Activated naive CD8-positive, alpha-beta T cell treated with anti-CD3 and anti-CD28 coated beads, Interleukin-2, amount 50 U/mL, for 16 hours (primary cell): ENCODE data around the gene ADGRG6.

Source experiments
- DNase-seq: peaks from one replicate; pipeline ENCODE4 v3.0.0-alpha.2; 2020; ENCODE audit warnings: low read depth, low spot score

The ADGRG6 gene

DNA sequence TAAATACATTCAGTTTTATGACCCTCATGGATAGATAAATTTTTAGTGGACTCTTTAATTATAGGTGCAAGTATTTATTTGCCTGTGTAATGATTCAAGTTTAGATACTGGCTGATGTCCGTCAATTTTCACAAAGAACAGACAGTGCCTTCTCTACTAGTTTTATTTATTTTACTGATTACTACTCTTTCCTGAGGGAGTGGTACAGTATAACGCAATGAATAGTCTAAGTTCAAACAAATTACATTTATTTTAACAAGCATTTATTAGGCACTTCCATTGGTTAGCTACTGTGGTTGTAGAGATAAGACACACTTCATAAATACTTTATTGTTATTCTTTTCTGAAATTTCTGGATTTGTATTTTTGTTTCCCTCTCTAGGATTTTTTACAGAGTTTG is 74.3 kb downstream of the ADGRG6 start:
- no peak for DNase-seq

DNA sequence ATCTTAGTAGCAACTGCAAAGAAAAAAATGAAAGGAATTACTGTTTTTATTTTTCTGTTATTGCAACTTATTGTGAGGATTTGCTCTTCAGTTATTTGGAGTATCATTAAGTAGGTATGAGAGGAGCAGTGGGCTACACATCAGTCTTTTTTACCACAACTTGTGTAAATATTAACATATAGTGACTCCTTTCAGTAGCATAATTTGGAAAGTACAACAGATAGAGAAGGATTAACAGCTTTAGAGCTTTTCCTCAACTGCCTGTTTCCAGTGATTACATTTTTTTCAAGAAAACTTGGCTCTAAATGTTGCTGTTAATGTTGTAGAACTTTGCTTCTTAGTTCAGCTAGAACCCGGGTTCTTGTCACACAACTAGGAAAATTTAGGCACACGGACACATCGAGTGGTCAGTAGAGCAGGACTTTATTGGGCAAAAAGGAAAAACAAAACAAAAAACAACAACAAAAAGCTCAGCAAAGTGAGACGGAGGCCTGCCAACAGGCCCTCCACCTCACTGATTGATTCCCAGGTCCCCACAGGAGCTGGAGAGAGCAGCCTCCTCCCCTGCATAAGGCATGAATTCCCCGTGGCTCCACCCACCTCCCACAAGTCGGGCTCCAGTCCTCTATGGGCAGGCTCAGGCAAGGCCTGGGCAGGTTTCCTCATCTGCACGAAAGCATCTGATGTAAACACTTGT is 75.1 kb downstream of the ADGRG6 start:
- no peak for DNase-seq

DNA sequence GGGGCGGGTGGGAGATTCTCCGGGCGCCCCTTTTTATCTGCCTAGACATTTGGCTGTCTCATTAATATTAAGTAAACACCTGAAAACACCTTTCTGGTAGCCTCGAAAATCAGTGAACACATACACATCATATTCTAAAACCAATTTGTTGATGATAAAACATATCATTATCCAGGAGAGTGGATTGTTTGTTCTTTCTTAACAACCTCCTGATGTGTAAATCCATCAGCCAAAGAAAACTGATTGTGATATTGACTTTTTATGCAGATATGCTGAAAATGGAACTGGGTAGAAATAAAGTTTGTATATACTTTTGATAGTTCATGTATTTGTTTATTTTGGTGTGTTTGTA is 75.7 kb downstream of the ADGRG6 start:
- DNase-seq = no peak

DNA sequence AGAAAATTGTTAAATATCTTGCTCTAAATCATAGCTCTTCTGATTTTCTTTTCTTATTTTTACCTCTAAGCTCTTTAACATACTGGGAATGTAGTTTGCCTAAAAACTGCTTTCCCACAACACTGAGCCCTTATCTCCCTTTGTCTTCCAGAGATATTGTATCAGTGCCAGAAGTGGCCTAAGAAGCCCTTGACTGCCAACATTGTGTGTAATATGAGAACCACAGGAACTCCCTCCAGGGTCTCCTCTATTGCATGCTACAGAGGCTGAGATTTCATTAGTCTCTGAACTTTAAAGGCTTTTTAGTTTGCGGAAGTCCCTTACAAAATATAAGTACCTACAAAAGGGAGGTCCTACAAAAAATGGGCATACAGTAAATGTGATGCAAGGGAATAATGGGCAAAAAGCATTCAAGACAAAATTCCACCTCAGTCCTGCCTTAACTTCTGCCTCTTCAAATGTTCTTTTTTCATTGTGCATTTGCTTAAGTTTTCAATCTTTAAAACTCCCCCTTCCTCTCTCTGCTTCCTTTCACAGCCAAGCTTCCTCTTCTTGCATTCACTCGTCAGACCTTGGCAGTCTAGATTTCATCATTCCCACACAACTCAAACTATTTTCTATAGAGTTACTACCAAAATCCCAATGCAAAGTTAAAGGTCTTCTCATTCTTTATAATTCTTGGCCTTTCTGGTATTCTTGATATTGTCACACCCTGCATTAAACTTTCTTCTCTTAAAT is 76.5 kb downstream of the ADGRG6 start:
- no peak for DNase-seq

DNA sequence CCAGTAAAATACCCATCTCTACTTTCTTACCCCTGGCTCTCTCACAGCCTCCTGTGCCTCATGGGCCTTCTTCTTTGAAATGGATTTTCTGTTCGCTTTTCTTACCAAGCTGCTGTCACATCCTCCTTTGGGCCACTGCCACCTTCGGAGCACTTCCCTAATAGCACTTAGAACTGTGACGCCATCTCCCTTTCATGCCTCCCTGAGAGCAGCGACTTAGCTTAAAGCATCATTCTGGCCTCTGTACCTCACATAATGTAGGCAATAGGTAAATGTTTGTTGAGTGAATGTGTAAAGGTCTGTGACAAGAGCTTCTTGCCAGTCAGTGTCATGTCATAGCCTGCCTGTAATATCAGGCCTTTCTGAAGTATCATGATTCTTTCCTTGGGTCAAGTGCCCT is 78.8 kb downstream of the ADGRG6 start:
- no peak for DNase-seq

DNA sequence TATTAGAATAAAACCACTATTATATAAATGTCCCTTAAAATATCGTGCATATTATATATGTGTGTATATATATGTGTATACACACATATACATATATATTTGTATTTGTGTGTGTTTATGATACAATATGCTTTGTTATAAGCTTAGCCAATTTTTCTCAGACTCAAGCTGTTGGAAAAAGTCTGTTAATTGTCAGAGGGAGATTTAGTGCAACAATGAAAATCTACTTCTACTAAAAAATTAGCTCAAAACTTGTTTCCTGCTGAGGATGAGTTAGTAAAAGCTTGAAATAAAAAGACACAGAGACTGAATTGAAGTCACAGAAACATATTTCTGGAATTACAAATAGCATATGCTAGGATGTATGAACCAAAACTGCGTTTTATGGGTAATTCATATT is 79.4 kb downstream of the ADGRG6 start:
- no peak for DNase-seq

DNA sequence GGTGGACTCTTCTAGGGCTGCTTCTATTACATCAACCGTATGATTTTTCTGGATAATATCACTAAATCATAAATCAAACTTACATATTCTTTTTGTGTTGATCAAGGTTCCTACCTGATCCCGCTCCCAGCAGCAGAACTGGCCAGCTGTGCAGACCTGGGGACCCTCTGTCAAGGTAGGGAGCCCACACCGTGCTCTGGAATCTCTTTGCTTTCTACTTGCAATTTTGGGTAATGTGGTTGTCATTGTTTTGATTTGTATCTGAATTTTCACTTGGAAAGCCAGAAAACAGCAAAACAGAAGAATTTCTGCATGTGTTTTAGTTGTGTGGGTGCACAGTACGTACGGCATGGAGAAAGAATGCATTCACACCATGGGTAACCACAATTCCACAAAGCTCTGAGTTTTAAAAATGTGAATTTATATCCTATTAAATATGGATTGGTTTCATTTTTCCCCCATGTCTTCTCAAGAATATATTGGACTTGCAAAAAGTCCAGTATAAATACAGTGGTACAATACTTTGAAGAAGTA is 80.1 kb downstream of the ADGRG6 start:
- DNase-seq = no peak

DNA sequence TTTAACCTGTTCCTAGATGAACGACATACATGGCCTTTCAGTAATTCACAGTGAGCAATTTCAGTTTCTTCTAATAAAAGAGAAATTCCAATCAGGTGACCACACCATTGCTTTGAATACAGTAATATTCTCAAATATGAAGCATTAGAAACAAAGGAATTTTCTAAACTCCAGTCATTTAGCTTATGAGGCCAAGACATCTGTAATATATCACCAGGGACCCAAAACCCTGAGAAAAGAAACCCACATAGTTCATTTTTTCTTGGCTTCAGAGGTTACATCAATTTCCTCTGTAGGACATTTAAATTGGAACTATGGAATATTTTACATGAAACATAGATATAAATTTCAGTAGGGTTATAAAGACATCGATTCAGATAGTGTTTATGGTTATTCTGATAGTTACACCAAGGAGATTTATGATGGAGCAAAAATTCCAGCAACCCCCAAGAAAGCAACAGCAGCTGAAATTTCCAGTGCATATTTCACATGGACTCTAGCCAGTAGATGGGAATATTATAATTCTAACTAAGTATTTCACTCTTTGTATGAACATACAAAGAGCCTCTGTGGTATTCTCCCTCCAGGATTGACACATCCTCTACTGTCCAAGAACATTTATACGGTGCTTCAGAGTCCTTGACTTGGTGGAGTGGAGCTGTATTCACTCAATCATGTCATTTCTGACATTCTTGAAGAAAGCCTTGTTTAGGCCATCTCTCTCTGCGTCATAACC is 82.9 kb downstream of the ADGRG6 start:
- no peak for DNase-seq

DNA sequence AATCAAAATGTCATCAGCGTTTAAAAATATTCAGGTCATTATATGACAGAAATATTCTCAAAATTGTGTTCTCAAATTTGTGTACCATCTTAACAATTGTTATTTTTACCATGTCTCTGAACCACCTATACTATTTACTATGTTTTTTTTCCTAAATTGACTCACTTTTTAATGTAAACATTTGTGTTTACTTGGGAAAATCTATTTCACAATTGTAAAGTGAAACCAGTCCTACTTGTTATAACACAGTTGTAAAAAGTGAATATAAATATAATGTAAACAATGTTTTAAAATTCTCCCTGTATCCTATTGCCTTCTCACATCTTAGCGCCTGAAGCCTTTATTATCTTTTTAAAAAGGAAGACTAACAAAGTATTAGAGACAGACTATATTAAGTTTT is 83.5 kb downstream of the ADGRG6 start:
- DNase-seq = no peak

DNA sequence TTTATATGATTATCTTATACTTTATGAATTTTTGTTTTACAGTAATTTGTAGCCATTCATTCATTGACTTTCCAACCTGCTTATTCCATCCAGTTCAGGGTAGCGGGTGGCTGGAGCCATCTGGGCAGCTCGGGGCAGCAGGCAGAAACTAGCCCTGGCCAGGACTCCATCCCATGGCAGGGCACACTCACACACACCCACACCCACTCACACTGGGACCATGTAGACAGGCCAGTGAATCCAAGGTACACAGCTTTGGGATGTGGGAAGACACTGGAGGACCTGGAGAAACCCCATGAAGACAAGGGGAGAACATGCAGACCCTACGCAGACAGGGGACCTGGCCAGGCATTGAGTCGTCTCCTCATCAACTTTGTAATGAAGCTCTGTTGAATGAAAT is 84.8 kb downstream of the ADGRG6 start:
- DNase-seq = no peak

DNA sequence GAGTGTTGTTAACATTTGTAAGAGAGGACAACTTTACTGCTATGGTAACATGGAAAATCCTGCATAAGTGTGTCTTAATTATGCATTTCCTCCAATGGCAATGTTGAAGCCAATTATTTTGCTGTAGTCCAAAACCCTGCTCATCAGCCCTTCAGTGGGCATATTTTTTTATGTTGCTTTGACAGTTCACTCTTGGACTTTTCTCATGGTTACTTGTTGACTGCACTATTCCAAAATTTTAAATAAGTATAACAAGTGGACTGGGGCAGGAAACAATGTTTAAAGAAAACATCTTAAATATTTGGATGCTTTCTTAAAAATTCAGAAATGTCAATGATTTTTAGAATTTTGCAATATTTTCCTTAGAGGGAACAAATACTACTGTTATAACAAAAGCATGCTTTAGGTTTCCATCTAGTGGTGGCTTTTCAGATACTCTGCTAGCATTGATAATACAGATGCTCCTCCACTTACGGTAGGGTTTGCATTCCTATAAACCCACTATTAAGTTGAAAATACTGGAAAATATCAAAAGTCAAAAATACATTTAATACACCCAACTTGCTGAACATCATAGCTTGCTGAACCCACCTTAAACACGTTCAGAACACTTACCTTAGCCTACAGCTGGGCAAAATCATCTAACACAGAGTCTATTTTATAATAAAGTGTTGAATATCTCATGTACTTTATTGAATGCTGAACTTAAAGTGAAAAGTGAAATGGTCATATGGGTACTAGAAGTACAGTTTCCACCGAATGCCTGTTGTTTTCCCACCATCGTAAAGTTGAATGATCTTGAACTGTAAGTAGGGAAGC is 86.4 kb downstream of the ADGRG6 start:
- no peak for DNase-seq

DNA sequence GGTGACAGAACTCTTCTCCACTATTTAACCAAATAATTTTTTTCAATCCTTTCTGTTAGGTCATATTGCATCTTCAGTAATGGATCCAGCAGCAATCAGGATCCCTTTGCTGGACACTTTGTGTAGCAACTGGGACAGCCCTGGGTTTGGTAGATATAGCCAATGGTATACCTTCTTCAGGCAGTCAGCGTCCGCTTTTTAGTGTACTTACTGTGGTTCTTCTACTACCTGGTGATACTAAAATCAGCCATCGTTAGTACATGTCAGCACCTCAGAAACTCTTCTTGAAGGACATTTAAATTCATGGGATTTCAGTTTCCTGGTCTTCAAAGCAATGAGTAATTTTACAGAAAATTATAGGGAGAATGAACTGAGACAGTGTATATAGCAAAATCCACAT is 93.5 kb downstream of the ADGRG6 start:
- no peak for DNase-seq

DNA sequence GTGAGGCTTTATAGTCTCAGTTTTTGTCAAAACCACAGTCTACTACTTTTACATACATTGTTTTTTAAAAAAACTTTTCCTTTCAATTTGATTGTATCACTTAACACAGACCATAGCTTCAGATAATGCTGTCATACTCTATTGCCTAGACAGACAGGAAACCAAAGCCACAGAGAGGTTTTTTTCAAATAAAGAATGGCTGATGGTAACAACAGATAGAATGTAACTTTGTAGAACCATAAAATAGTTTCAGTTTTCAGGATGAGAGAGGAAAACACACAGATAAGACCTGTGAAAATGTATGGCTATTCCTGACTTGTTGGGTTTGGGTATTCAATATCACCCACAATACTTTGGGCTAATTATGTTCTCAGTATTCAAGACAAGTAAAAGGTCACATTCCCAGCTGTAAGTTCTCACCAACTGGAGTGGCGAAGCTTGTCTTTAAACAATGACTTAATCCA is 94.0 kb downstream of the ADGRG6 start:
- DNase-seq = no peak

DNA sequence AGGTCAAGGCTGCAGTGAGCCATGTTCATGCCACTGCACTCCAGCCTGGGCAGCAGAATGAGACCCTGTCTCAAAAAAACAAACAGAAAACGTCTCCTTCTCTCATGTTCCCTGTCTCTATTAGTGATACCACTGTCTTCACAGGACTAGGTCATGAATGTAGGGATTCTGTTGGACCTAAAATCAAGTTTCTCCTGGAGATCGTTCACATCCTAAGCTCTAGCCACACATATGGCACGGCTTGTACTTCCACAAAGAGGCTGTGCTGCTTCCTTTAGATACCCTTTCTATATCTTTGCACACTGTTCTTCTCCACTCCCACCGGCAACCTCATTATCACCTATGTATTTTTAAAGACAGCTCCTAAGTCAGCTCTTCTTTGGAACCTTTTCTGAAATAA is 96.5 kb downstream of the ADGRG6 start:
- DNase-seq = no peak

DNA sequence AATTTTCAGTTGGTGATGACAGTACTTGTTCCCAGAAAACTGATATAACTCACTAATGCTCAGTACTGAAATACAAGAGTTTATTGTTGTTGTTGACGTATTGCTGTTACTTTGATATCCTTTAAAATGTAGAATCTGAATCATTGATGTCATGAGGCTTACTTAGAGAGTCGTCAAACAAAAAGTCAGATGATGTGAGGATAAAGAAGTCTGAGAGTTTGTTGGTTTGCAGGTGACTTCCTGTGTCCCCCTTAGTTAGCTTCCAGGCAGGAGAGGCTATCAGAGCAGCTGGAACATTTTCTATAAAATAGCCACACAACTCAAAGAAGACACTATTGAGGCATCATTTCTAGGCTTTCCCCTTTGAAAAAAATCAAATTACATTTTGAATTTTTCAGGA is 97.9 kb downstream of the ADGRG6 start:
- DNase-seq = no peak

DNA sequence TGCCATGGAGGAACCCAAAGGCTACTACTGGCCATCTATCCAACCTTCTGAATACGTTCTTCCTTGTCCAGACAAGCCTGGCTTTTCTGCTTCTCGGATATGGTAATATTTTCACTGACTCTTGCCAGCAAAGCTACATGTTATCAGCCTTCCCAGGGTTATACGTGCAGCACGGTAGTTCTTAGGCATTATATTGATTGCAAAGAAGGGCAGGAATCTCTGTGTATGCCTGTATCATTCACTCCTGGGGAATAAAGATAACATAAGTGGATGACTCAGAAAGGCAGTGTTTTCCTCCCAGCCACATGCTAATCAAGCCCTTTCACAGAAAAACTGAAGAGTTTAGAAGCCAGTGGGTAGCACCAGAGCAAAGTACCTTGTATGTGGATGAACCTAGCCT is 98.7 kb downstream of the ADGRG6 start:
- DNase-seq = no peak

DNA sequence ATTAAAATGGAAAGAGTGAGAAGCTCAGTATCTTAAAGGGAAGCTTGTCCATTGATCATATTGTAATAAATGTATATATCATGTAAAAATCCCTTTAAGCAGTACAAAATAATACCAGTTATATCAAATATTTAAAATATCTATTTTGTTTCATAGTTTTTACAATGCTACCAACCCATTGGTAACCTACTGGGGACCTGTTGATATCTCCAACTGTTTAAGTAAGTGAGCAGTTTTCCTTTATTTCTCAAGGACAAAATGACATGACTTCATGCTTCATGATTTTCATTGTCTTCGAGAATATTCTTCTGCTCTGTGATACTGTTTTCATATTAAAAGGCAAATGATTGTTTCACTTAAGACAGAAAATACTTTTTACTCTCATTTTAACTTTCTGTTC is 100.0 kb downstream of the ADGRG6 start:
- no peak for DNase-seq

DNA sequence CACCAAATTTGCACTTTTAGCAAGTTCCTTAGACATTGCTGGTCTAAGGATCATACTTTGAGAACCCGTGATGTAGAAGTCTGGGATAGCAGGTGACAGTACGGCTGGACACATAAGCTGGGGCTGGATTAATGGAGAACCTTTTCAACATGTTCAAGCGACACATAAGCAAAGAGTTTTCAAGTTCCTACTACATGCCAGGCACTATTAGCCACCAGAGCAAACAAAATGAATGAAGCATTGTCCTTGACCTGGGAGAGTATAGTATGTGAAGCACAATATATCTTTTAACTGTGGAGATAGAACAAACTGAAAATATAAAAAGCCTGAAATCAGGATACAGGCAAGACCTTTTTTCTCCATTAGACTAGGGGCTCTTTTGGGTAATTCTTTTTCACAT is 102.9 kb downstream of the ADGRG6 start:
- DNase-seq = no peak

DNA sequence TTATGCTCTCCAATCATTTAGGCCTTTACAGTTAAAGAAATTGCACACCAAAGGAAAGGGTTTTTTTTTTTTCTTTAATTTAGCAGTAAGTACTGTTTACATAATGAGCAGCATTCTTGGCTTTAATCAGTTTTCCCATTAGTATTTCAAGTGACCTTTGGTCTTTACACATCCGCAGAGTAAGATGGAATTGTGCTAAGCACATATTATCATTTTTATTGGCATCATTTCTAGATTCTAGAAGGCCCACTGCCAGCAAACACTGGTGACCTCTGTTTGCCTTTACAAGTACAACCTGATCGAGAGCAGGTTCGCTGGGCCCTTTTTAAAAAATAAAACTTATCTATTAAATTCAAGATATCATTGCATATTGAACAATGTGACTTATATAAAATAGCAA is 104.3 kb downstream of the ADGRG6 start:
- DNase-seq = no peak

DNA sequence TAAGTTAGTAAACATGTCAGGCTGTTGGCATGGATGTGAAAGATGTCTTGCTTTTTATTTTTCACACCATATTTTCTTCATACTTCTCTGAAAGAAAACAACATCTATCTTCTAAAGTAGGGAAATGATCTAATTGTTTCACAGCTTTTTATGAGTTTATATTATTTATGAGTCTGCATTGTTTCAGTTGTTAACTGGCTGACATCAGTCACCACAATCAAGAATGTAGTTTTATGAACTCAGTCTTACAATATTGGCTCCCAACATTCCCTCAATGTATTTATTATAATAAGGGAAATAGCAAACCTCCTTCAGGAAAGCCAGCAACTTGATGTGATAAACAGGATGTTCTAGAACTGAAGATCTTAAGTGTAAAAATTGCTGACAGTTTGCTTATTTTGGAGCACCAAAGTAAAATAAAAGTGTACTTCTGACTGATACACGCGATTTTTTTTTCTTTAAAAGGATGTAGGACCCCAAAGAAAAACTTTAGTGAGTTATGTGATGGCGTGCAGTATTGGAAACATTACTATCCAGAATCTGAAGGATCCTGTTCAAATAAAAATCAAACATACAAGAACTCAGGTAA is 106.0 kb downstream of the ADGRG6 start:
- no peak for DNase-seq

DNA sequence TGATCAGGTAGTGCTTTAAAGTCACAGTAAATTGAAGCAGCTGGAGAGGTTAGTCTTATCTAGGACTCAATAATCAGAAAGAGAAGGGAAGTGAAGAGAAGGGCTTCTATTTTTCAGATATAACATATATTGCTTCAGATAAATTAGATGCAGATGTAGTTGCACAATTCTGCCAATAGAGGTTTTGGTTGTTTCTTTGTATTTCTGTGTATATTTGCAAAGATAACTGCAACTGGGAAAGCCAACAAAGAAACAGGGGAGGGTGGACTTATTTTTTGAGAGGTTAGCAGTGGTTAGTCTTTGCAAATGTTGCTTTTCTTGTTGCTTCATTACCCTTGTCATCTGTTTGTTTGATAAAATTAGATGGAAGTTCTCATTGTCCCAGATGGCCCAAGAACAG is 106.6 kb downstream of the ADGRG6 start:
- DNase-seq = no peak
